Astrocyte of the spinal cord (primary cell): ENCODE measurements around the gene PRMT1.
"Not testable (repeated sequence)": the region's sequence is repeated elsewhere in the genome, so short reads cannot be mapped to it uniquely, and the experiment has no call there.

Source experiments
- DNase-seq: peaks from one replicate; pipeline ENCODE4 v3.0.0; 2011; ENCODE audit warnings: low read depth, low spot score
- H3K4me3 ChIP-seq: 2 replicates; pipeline ENCODE4 v1.5.1; 2011; ENCODE audit warnings: low read depth, mild to moderate bottlenecking, low read length, moderate library complexity
- CTCF ChIP-seq: IDR thresholded peaks from 2 replicates; pipeline ENCODE4 v1.5.1; 2012; ENCODE audit warnings: low read depth, mild to moderate bottlenecking, low read length, inconsistent platforms
- in situ Hi-C: cut with HindIII; loops from 2 replicates; pipeline ENCODE4 v1.10.0; 2017; ENCODE audit warnings: low sequenced_read_pairs

Gene PRMT1

GRCh38 chr19:49677231-49677900 lies at the start of gene PRMT1:
TSS of gene PRMT1 (plus strand) at chr19:49677271. CDS start at chr19:49677281, 10 bp downstream.
- in situ Hi-C loops = no loop called here
- H3K4me3 ChIP-seq = peak within 1 kb of the TSS; percentile 100
- TF ChIP-seq CTCF = no peak
- DNase-seq = no peak

GRCh38 chr19:49629659-49630058 lies 47.4 kb upstream of the PRMT1 start:
- in situ Hi-C loops = no loop called here
- H3K4me3 ChIP-seq = no peak overlapping the region
- no peak for DNase-seq
- TF ChIP-seq CTCF = no peak

- H3K4me3 ChIP-seq = no peak overlapping the region
- in situ Hi-C loops = no loop called here
- DNase-seq = no peak
- TF ChIP-seq CTCF = no peak
These were observed 46.0 kb upstream of the PRMT1 start for GRCh38 chr19:49631014-49631588.

DNA sequence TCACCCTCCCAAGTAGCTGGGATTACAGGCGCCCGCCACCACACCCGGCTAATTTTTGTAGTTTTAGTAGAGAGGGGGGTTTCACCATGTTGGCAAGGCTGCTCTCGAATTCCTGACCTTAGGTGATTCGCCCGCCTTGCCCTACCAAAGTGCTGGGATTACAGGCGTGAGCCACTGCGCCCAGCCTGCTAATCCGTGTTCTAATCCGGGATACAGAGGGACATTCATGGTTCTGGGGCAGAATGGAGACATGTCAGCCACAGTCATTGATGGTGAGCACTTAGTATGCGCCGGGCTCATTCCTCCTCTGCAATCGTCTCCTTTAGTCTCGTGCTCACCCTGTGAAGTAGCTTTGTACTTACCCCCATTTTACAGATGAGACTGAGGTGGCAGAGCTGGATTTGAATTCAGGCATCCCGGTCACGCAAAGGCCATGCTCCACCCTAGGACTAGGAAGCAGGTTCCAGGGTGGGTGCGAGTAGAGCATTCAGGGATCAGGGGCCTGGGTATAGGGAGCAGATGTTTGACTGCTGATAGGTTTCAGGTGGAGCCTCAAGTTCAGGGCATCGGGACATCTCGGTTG lies 45.4 kb upstream of the PRMT1 start:
- in situ Hi-C loops = no loop called here
- H3K4me3 ChIP-seq = no peak overlapping the region
- no peak for DNase-seq
- TF ChIP-seq CTCF = no peak

GRCh38 chr19:49632576-49632975 lies 44.5 kb upstream of the PRMT1 start:
- TF ChIP-seq CTCF = no peak
- H3K4me3 ChIP-seq = no peak overlapping the region
- DNase-seq = no peak
- in situ Hi-C loops = no loop called here

DNA sequence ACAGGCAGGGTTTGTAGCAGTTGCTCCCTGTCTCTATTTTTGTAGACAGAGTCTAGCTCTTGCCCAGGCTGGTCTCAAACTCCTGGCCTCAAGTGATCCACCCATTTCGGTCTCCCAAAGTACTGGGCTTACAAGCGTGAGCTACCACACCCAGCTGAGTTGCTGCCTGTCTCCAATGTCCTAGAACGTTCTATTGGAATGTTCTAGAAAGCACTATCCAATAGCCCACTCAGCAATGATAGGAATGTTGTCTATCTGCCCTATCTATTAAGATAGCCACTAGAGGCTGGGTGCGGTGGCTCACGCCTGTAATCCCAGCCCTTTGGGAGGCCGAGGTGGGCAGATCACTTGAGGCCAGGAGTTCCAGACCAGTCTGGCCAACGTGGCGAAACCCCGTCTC lies 43.8 kb upstream of the PRMT1 start:
- in situ Hi-C loops, H3K4me3 ChIP-seq, DNase-seq: not testable (repeated sequence)

- TF ChIP-seq CTCF = peak; percentile 8
- H3K4me3 ChIP-seq = no peak overlapping the region
- in situ Hi-C loops = no loop called here
- DNase-seq = no peak
These were observed 41.4 kb upstream of the PRMT1 start for GRCh38 chr19:49635530-49636232.
